Measurements from ENCODE around the gene SLC12A7. TPM values are rescaled to one million over a fixed set of nuclear protein-coding genes. Genes with fewer than 3 reads are reported as not detected.
"Not testable (repeated sequence)": the region's sequence is repeated elsewhere in the genome, so short reads cannot be mapped to it uniquely, and the experiment has no call there.

Gene SLC12A7
- polyA plus RNA-seq, 1 donor (not counting 4 experiments of a cell fraction or from before 2014, with no cell fraction given), result 1.5 TPM

DNA sequence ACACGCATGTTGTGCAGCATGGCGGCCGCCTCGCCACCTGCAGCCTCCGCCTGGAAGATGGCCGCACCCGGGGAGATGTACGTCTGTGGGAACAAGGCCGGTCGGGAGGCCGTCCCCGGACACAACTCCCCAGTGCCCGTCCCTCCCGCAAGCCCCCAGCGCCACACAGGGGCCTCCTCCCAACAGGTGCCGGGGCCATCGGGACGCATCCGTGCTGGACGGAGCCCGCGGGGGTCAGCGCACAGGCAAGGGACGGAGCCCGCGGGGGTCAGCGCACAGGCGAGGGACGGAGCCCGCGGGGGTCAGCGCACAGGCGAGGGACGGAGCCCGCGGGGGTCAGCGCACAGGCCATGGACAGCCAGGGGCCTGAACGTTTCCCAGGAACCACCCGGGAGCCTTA, 26.5 kb downstream of the SLC12A7 start:
- TF ChIP-seq, protein P1, sequence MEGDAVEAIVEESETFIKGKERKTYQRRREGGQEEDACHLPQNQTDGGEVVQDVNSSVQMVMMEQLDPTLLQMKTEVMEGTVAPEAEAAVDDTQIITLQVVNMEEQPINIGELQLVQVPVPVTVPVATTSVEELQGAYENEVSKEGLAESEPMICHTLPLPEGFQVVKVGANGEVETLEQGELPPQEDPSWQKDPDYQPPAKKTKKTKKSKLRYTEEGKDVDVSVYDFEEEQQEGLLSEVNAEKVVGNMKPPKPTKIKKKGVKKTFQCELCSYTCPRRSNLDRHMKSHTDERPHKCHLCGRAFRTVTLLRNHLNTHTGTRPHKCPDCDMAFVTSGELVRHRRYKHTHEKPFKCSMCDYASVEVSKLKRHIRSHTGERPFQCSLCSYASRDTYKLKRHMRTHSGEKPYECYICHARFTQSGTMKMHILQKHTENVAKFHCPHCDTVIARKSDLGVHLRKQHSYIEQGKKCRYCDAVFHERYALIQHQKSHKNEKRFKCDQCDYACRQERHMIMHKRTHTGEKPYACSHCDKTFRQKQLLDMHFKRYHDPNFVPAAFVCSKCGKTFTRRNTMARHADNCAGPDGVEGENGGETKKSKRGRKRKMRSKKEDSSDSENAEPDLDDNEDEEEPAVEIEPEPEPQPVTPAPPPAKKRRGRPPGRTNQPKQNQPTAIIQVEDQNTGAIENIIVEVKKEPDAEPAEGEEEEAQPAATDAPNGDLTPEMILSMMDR (optimal IDR thresholded peaks at IDR 0.05 in 1 of 3, IDR thresholded peaks at IDR 0.05 in 1 of 3, conservative IDR thresholded peaks at IDR 0.05 in 1 of 3; ENCODE audit: extremely low read depth in 1 of 3, insufficient read depth in 2 of 3, low read length in 3 of 3), result no peak
- TF ChIP-seq EZH2 (IDR thresholded peaks at IDR 0.05; ENCODE audit: low read length), result no peak
- DNase-seq (ENCODE audit: low read depth, low spot score) (no peak), FAIRE-seq (no peak)
- H3K27ac ChIP-seq (ENCODE audit: control insufficient read depth, insufficient read depth, low read length), result no peak overlapping the region
- H3K9ac ChIP-seq (ENCODE audit: control insufficient read depth, extremely low read depth, insufficient read depth, low read length), result no peak overlapping the region
- no peaks in the 10 kb centered on the region for H3K27me3 ChIP-seq (ENCODE audit: control insufficient read depth, extremely low read depth, insufficient read depth, low read length)
- no peak overlapping the region for H3K4me2 ChIP-seq (ENCODE audit: control insufficient read depth, extremely low read depth, insufficient read depth, low read depth, low read length)
- no peak overlapping the region for H2AFZ ChIP-seq (ENCODE audit: control insufficient read depth, low read length)
- H3K36me3 ChIP-seq (ENCODE audit: control insufficient read depth in 2 of 2, extremely low read depth in 1 of 2, insufficient read depth in 2 of 2, low read length in 2 of 2), result peaks cover 0 to 1% of the 10 kb centered on the region in 2 experiments
- no peak overlapping the region for H3K4me3 ChIP-seq (ENCODE audit: control insufficient read depth in 2 of 3, extremely low read depth in 1 of 3, insufficient read depth in 2 of 3, low read depth in 1 of 3, low read length in 3 of 3)
- no peaks in the 10 kb centered on the region for H3K79me2 ChIP-seq (ENCODE audit: control insufficient read depth, insufficient read depth, low read length)
- H3K9me1 ChIP-seq (ENCODE audit: control insufficient read depth, extremely low read depth, insufficient read depth, low read length), result no peaks in the 10 kb centered on the region
- no peaks in the 10 kb centered on the region for H4K20me1 ChIP-seq (ENCODE audit: control insufficient read depth, extremely low read depth, insufficient read depth, low read length)
- H3K4me1 ChIP-seq (ENCODE audit: control insufficient read depth, extremely low read depth, insufficient read depth, low read length), result no peaks in the 10 kb centered on the region
- no peaks in the 10 kb centered on the region for H3K9me3 ChIP-seq (ENCODE audit: control insufficient read depth, low read depth, low read length)
- dilution Hi-C loops (cut with MboI; ENCODE audit: extremely low pct_ligation_motif_present, low sequenced_read_pairs), result no loop called here

DNA sequence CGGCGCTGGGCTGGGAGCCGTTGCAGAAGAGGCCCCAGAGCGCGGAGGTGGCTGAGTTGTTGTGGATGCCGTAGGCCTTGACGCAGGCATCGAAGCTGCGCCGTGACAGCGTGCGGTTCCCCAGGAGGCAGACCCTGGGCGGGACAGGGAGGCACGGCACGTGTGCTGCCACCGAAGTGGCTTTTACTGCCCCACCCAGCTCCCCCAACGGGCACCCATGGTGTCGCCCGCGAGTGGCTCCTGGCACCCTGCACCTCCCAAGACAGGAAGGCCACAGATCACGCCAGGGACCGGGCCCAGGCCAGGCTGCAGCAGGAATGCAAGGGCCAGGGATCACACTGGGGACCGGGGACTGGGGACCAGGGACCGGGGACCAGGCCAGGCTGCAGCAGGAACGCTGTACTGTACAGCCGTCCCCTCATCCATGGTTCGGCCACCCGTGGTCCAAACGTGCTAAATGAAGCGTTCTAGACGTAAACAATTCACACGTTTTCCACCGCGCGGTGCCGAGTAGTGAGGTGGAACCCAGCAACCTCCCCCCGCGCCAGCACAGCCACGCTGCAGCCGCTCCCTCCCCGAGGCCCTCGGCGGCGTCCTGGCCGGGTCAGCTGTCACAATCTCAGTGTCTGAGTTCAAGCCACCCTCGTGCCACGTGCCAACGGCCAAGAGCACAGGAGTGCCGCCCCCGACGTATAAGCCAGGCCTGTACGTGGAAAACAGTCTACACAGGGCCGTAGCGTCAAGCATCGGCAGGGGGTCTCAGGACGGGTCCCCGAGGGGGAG, 27.8 kb downstream of the SLC12A7 start:
- no peaks in the 10 kb centered on the region for H3K9me3 ChIP-seq (ENCODE audit: control insufficient read depth, low read depth, low read length)
- H4K20me1 ChIP-seq (ENCODE audit: control insufficient read depth, extremely low read depth, insufficient read depth, low read length), result no peaks in the 10 kb centered on the region
- no peaks in the 10 kb centered on the region for H3K4me1 ChIP-seq (ENCODE audit: control insufficient read depth, extremely low read depth, insufficient read depth, low read length)
- DNase-seq (ENCODE audit: low read depth, low spot score) (no peak), FAIRE-seq (no peak)
- peaks cover 0 to 1% of the 10 kb centered on the region in 2 experiments for H3K36me3 ChIP-seq (ENCODE audit: control insufficient read depth in 2 of 2, extremely low read depth in 1 of 2, insufficient read depth in 2 of 2, low read length in 2 of 2)
- H3K4me3 ChIP-seq (ENCODE audit: control insufficient read depth in 2 of 3, extremely low read depth in 1 of 3, insufficient read depth in 2 of 3, low read depth in 1 of 3, low read length in 3 of 3), result no peak overlapping the region
- dilution Hi-C loops (cut with MboI; ENCODE audit: extremely low pct_ligation_motif_present, low sequenced_read_pairs), result no loop called here
- no peak overlapping the region for H3K4me2 ChIP-seq (ENCODE audit: control insufficient read depth, extremely low read depth, insufficient read depth, low read depth, low read length)
- TF ChIP-seq EZH2 (IDR thresholded peaks at IDR 0.05; ENCODE audit: low read length), result no peak
- TF ChIP-seq, protein P1 (optimal IDR thresholded peaks at IDR 0.05 in 1 of 3, IDR thresholded peaks at IDR 0.05 in 1 of 3, conservative IDR thresholded peaks at IDR 0.05 in 1 of 3; ENCODE audit: extremely low read depth in 1 of 3, insufficient read depth in 2 of 3, low read length in 3 of 3), result no peak
- no peaks in the 10 kb centered on the region for H3K79me2 ChIP-seq (ENCODE audit: control insufficient read depth, insufficient read depth, low read length)
- no peak overlapping the region for H2AFZ ChIP-seq (ENCODE audit: control insufficient read depth, low read length)
- H3K9ac ChIP-seq (ENCODE audit: control insufficient read depth, extremely low read depth, insufficient read depth, low read length), result no peak overlapping the region
- no peaks in the 10 kb centered on the region for H3K27me3 ChIP-seq (ENCODE audit: control insufficient read depth, extremely low read depth, insufficient read depth, low read length)
- no peak overlapping the region for H3K27ac ChIP-seq (ENCODE audit: control insufficient read depth, insufficient read depth, low read length)
- no peaks in the 10 kb centered on the region for H3K9me1 ChIP-seq (ENCODE audit: control insufficient read depth, extremely low read depth, insufficient read depth, low read length)

DNA sequence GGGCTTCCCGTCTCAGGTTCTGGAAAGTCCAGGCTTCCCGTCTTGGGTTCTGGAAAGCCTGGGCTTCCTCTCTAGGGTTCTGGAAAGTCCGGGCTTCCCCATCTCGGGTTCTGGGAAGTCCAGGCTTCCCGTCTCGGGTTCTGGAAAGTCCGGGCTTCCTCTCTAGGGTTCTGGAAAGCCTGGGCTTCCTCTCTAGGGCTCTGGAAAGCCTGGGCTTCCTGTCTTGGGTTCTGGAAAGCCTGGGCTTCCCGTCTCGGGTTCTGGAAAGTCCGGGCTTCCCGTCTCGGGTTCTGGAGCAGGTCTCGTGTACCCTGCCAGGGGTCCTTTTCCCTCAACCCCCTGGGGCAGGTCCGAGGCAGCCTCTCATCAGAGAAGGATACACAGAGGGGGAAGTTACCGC, 28.8 kb downstream of the SLC12A7 start:
- H3K36me3 ChIP-seq (ENCODE audit: control insufficient read depth in 2 of 2, extremely low read depth in 1 of 2, insufficient read depth in 2 of 2, low read length in 2 of 2); H3K9me3 ChIP-seq (ENCODE audit: control insufficient read depth, low read depth, low read length); H3K27me3 ChIP-seq (ENCODE audit: control insufficient read depth, extremely low read depth, insufficient read depth, low read length); H3K9ac ChIP-seq (ENCODE audit: control insufficient read depth, extremely low read depth, insufficient read depth, low read length); DNase-seq (ENCODE audit: low read depth, low spot score); H4K20me1 ChIP-seq (ENCODE audit: control insufficient read depth, extremely low read depth, insufficient read depth, low read length); H3K4me3 ChIP-seq (ENCODE audit: control insufficient read depth in 2 of 3, extremely low read depth in 1 of 3, insufficient read depth in 2 of 3, low read depth in 1 of 3, low read length in 3 of 3); H3K9me1 ChIP-seq (ENCODE audit: control insufficient read depth, extremely low read depth, insufficient read depth, low read length); H3K4me2 ChIP-seq (ENCODE audit: control insufficient read depth, extremely low read depth, insufficient read depth, low read depth, low read length); H3K4me1 ChIP-seq (ENCODE audit: control insufficient read depth, extremely low read depth, insufficient read depth, low read length); dilution Hi-C loops (cut with MboI; ENCODE audit: extremely low pct_ligation_motif_present, low sequenced_read_pairs); H2AFZ ChIP-seq (ENCODE audit: control insufficient read depth, low read length); H3K79me2 ChIP-seq (ENCODE audit: control insufficient read depth, insufficient read depth, low read length); H3K27ac ChIP-seq (ENCODE audit: control insufficient read depth, insufficient read depth, low read length); FAIRE-seq: not testable (repeated sequence)

Data from keratinocyte (primary cell).